Heart left ventricle (tissue), 16 donors: ENCODE data around the gene MRPL24. TPM values are rescaled to one million over a fixed set of nuclear protein-coding genes. Genes with fewer than 3 reads are reported as not detected.
A peak's percentile ranks its signal among the peaks of the same experiment; 100 is the strongest.

Experiments
- ATAC-seq, 4 donors: fragments of 200-7000 bp; cut with Tn5 transposase; one replicate each; pipeline ENCODE4 v1.9.1; 2020 to 2022; ENCODE audit warnings: moderate library complexity in 4 of 4, mild to moderate bottlenecking in 3 of 4, moderate number of reproducible peaks in 1 of 4
- DNase-seq, 5 donors: peaks; one replicate each; pipeline ENCODE4 v3.0.0-alpha.2; 2020
- H3K27ac ChIP-seq, 12 donors: fragments of 200-600 bp; sonication (generic) in 4 of 12; one replicate each; pipeline versions ENCODE4 v1.5.0 to v1.8.0; 2016 to 2022; ENCODE audit warnings: mild to moderate bottlenecking in 2 of 12
- H3K27me3 ChIP-seq, 9 donors: fragments of 200-600 bp; sonication (generic) in 2 of 9; one replicate each; pipeline versions ENCODE4 v1.5.1 to v1.8.0; 2016 to 2022; ENCODE audit warnings: mild to moderate bottlenecking in 3 of 9
- H3K36me3 ChIP-seq, 9 donors: fragments of 200-600 bp; sonication (generic) in 2 of 9; one replicate each; pipeline versions ENCODE4 v1.5.0 to v1.8.0; 2018 to 2022; ENCODE audit warnings: mild to moderate bottlenecking in 2 of 9
- H3K4me1 ChIP-seq, 12 donors: fragments of 200-600 bp; sonication (generic) in 4 of 12; one replicate each; pipeline versions ENCODE4 v1.5.0 to v1.8.0; 2016 to 2022; ENCODE audit warnings: mild to moderate bottlenecking in 3 of 12
- H3K4me3 ChIP-seq, 12 donors: fragments of 200-600 bp; sonication (generic) in 4 of 12; one replicate each; pipeline versions ENCODE4 v1.5.0 to v1.8.0; 2017 to 2022; ENCODE audit warnings: mild to moderate bottlenecking in 9 of 12, moderate library complexity in 4 of 12
- H3K9me3 ChIP-seq, 12 donors: fragments of 200-600 bp; sonication (generic) in 4 of 12; one replicate each; pipeline versions ENCODE4 v1.5.0 to v1.8.0; 2016 to 2022; ENCODE audit warnings: mild to moderate bottlenecking in 1 of 12
- POLR2A ChIP-seq, 2 donors: fragments of 450-650 bp; IDR thresholded peaks; one replicate each; pipeline ENCODE4 v1.6.1; 2017; ENCODE audit warnings: antibody characterized with exemption in 2 of 2, mild to moderate bottlenecking in 2 of 2, moderate library complexity in 2 of 2
- WGBS, 4 donors: extraction: QIAGEN DNeasy Blood & Tissue Kit in 2 of 4; methylation state at CpG; one replicate each; pipeline versions ENCODE4 v1.1.5 to v1.1.7; 2013 to 2018; 5-methylcytosine and 5-hydroxymethylcytosine counted together
- intact Hi-C, 10 donors: fragments of 100-400 bp; cut with DNase I; formaldehyde crosslinking; loops; one replicate each; pipeline versions ENCODE4 v1.11.1 to v1.14.2; 2022
- polyA plus RNA-seq, 2 donors: library from polyadenylated mRNA; stranded (reverse); fragments of 200-250 nt; gene quantifications; one replicate each; pipeline ENCODE4 v1.2.3, GENCODE V29; 2013
- total RNA-seq, 9 donors: library from RNA; depleted of rRNA in 2 of 9; stranded (reverse); fragments of >200 nt in 2 of 9; fragmentation: NEBNext Ultra II Directional in 3 of 9; extraction: Animal tissue kit (Norgen Biotek cat#: 25700) in 3 of 9; gene quantifications; one replicate each; pipeline versions ENCODE4 v1.1.0 to v1.2.4, GENCODE V29; 2016 to 2023
- TF ChIP-seq, protein P1 (sequence below), 12 donors: fragments of 200-600 bp; sonication (generic) in 4 of 12; IDR thresholded peaks; one replicate each; pipeline versions ENCODE4 v1.5.0 to v1.8.0; 2018 to 2022; ENCODE audit warnings: antibody characterized with exemption in 12 of 12, mild to moderate bottlenecking in 5 of 12
- donor health status: ischemic (EF 13 %, LVEDD 7.1; RV severe dilation, severe dysfunction).
- donor health status: healthy with polysubstance abuse.
- donor health status: DM: no; HTN: yes; CAD: no.
- donor health status: DM: no; HTN: no; CAD: no.
- donor health status: ischemic (EF 25% LVEDD 6.9; RV normal size, moderate dysfunction).
- donor health status: ischemic (EF 25% LVEDD 5.7; RV mildly dilated, moderate dysfunction).
- donor health status: healthy.
- donor health status: DM: yes; HTN: yes; CAD: no.
- donor health status: ischemic (EF 35%, LVEDD 5.7; RV mildly dilated, moderate dysfunction).
- donor health status: nonischemic (EF 11% LVEDD 7.7; RV severe dilation, severe dysfunction).
- donor health status: DM: yes; HTN: yes; CAD: no.
- donor health status: PGD.
- donor health status: ischemic (EF 29% LVEDD 5.4; RV normal size, mild dysfunction).
- donor health status: nonischemic (EF 23%, LVEDD 6.1; RV moderate dilation, normal function).

MRPL24 gene
- total and polyA plus RNA-seq, 11 donors, result 74.8 to 230 (median 84.8) TPM

DNA sequence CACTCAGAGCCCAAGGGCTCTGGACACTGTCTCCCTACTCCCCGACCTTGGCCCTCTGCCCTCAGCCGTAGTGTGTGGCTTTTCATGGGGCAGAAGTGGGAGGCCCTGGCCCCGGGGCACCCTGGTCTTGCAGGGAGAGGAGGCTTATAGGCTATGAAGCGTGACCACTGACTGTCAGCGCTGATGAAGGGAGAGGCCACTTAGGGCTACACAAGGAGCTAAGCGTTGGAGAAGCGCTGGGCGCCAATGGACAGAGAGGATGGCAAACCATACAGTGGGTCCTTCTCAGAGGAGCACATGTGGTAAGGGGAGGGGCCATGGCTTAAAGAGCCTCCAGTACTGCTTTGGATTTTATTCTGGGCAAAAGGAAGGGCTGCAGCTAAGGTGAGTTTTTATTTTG lies 43.4 kb downstream of the MRPL24 start:
- no peak for DNase-seq
- Histone ChIP-seq H3K27me3 (peaks cover 0 to 39% (median 17%) of the 10 kb centered on the region in 9 donors), H3K9me3 (no peaks in the 10 kb centered on the region), H3K4me1 (peaks cover 0 to 7% (median 0%) of the 10 kb centered on the region in 12 donors), H3K4me3 (no peak overlapping the region), H3K27ac (no peak overlapping the region), H3K36me3 (no peaks in the 10 kb centered on the region)
- 77 to 90% (median 87%) methylated on average over 7 to 8 of the region's 8 CpGs for whole genome bisulfite sequencing, 4 donors
- TF ChIP-seq POLR2A (IDR thresholded peaks at IDR 0.05), result no peak
- TF ChIP-seq, protein P1, sequence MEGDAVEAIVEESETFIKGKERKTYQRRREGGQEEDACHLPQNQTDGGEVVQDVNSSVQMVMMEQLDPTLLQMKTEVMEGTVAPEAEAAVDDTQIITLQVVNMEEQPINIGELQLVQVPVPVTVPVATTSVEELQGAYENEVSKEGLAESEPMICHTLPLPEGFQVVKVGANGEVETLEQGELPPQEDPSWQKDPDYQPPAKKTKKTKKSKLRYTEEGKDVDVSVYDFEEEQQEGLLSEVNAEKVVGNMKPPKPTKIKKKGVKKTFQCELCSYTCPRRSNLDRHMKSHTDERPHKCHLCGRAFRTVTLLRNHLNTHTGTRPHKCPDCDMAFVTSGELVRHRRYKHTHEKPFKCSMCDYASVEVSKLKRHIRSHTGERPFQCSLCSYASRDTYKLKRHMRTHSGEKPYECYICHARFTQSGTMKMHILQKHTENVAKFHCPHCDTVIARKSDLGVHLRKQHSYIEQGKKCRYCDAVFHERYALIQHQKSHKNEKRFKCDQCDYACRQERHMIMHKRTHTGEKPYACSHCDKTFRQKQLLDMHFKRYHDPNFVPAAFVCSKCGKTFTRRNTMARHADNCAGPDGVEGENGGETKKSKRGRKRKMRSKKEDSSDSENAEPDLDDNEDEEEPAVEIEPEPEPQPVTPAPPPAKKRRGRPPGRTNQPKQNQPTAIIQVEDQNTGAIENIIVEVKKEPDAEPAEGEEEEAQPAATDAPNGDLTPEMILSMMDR (IDR thresholded peaks at IDR 0.05), result no peak
- intact Hi-C loops, result loop anchor here in 2 of 10 donors (10.0 kb wide), 2 partner anchors 167 to 187 kb away; partner anchors contain the start of gene NTRK1 (in 1 of the 2)
- no peak for ATAC-seq

DNA sequence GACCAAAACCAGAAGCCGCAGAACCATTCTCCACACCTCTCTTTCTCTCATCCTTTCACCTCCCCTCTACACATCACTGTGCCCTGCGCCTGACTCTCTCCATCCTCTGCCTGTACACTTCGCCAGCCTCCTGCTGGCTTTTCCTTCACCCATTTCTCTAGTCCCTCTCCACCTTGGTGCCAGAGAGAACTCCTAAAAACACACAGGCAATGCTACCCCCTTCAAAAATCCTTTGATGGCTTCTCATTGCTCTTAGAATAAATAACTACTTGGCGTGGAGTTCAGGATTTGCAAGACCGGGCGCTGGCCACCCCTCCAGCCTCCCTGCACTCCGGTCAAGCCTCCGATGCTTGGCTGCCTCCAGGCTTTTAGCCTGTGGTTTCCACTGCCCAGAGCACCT lies 44.1 kb downstream of the MRPL24 start:
- ATAC-seq (no peak), DNase-seq (peak in 1 of 5 donors; percentile 15)
- Histone ChIP-seq H3K36me3 (no peaks in the 10 kb centered on the region), H3K4me1 (peaks cover 0 to 8% (median 0%) of the 10 kb centered on the region in 12 donors), H3K27me3 (peaks cover 0 to 37% (median 17%) of the 10 kb centered on the region in 9 donors), H3K27ac (no peak overlapping the region), H3K9me3 (no peaks in the 10 kb centered on the region), H3K4me3 (no peak overlapping the region)
- TF ChIP-seq POLR2A (IDR thresholded peaks at IDR 0.05), result no peak
- TF ChIP-seq, protein P1 (IDR thresholded peaks at IDR 0.05), result no peak
- WGBS, 4 donors, result 93 to 98% (median 95%) methylated on average over 8 of the region's 8 CpGs
- intact Hi-C loops, result loop anchor here in 2 of 10 donors (10.0 kb wide), 2 partner anchors 168 to 188 kb away; partner anchors contain the start of gene NTRK1 (in 1 of the 2)

DNA sequence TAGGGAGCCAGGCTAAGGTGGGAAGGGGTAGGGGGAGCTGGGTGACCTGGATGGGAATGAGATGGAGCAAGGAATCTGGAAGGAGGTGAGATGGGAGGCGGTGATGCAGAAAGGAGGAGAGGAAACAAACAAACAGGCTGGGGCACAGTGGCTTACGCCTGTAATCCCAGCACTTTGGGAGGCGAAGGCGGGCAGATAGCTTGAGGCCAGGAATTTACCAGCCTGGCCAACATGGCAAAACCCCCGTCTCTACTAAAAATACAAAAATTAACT lies 46.3 kb downstream of the MRPL24 start:
- 91 to 96% (median 95%) methylated on average over 5 of the region's 5 CpGs for WGBS, 4 donors
- DNase-seq (no peak), ATAC-seq (no peak)
- TF ChIP-seq POLR2A (IDR thresholded peaks at IDR 0.05), result no peak
- TF ChIP-seq, protein P1 (IDR thresholded peaks at IDR 0.05), result no peak
- intact Hi-C loops, result loop anchor here in 4 of 10 donors (5.0 to 10.0 kb wide), 4 partner anchors 170 to 198 kb away; partner anchors contain the start of genes NTRK1 (in 1 of the 4) and PEAR1 (in 1 of the 4)
- peaks cover 0 to 13% (median 3%) of the 10 kb centered on the region in 12 donors for H3K4me1 ChIP-seq
- H3K9me3 ChIP-seq, result no peaks in the 10 kb centered on the region
- no peaks in the 10 kb centered on the region for H3K36me3 ChIP-seq
- no peak overlapping the region for H3K27ac ChIP-seq
- H3K27me3 ChIP-seq, result peaks cover 0 to 43% (median 18%) of the 10 kb centered on the region in 9 donors
- no peak overlapping the region for H3K4me3 ChIP-seq

DNA sequence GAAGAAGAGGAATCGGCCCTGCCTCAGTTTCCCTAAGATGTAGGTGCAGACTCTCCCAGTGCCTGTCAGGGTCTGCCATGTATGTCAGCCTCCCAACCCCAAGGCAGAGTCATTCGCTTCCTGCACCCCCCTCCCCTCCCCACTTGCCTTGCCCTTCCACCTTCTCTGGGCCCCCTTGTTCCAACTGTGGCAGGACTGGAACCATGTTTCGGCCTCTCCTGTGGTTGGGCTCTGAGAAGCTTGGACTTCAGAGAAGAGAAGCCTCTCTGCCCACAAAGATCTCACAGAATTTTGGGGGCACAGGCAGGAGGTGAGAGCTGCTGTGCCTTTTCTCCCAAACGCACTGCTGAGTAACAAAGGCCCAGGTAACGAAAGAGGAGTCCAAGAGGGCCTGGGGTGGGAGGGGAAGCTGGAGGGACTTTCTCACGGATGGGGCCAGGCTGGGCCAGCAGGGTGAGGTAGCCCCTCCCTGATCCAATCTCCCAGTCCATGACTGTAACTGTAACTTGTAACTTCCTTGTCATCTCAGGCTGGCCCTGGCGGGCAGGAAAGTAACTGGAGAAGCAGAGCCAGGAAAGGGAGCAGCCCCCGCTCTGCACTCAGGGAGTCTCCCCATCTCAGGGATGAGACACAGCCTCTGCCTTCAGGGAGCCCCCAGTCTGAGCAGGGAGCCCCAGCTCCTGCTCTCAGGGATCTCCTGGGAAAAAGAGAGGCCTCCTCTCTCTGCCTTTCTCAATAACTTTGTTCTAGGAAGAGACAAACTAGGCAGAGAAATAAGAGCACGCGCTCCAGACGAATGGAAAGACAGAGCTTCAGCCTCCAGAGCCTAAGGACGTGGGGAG lies 46.8 kb downstream of the MRPL24 start:
- Histone ChIP-seq H3K9me3 (no peaks in the 10 kb centered on the region), H3K4me3 (no peak overlapping the region), H3K27ac (no peak overlapping the region), H3K27me3 (peaks cover 0 to 44% (median 18%) of the 10 kb centered on the region in 9 donors), H3K4me1 (peaks cover 0 to 18% (median 9%) of the 10 kb centered on the region in 12 donors), H3K36me3 (no peaks in the 10 kb centered on the region)
- ATAC-seq (no peak), DNase-seq (peak in 1 of 5 donors; percentile 14)
- 79 to 86% (median 83%) methylated on average over 9 to 12 of the region's 12 CpGs for WGBS, 4 donors
- intact Hi-C loops, result loop anchor here in 4 of 10 donors (5.0 to 10.0 kb wide), 4 partner anchors 171 to 198 kb away; partner anchors contain the start of genes NTRK1 (in 1 of the 4) and PEAR1 (in 1 of the 4)
- no peak for TF ChIP-seq POLR2A (IDR thresholded peaks at IDR 0.05)
- TF ChIP-seq, protein P1 (IDR thresholded peaks at IDR 0.05), result no peak
